Nucleus accumbens (tissue), 56 donors: ENCODE data around the gene MTOR.

Experiments used
- DNase-seq, 56 donors: peaks; one replicate each; lab custom pipeline; 2025; lab: John Stamatoyannopoulos, UW

Gene MTOR

GRCh38 chr1:11156963-11157362 is 105.4 kb downstream of the MTOR start:
- no peak for DNase-seq

GRCh38 chr1:11156441-11156840 is 105.9 kb downstream of the MTOR start:
- DNase-seq, result no peak

- no peak for DNase-seq
These were observed 109.2 kb downstream of the MTOR start for GRCh38 chr1:11153184-11153583.

- no peak for DNase-seq
These were observed 109.6 kb downstream of the MTOR start for GRCh38 chr1:11152755-11153154.

GRCh38 chr1:11151826-11152612 is 110.3 kb downstream of the MTOR start:
- DNase-seq, result no peak

GRCh38 chr1:11151114-11151513 is 111.2 kb downstream of the MTOR start:
- DNase-seq, result no peak

GRCh38 chr1:11150326-11150725 is 112.0 kb downstream of the MTOR start:
- DNase-seq, result no peak

GRCh38 chr1:11147197-11147770 is 115.1 kb downstream of the MTOR start:
- no peak for DNase-seq

- no peak for DNase-seq
These were observed 116.6 kb downstream of the MTOR start for GRCh38 chr1:11145741-11146140.

GRCh38 chr1:11144570-11145256 is 117.6 kb downstream of the MTOR start:
- no peak for DNase-seq

GRCh38 chr1:11143907-11144306 is 118.4 kb downstream of the MTOR start:
- no peak for DNase-seq

- DNase-seq, result no peak
These were observed 119.0 kb downstream of the MTOR start for GRCh38 chr1:11143401-11143800.

GRCh38 chr1:11142618-11143391 is 119.5 kb downstream of the MTOR start:
- no peak for DNase-seq

GRCh38 chr1:11138952-11139351 is 123.4 kb downstream of the MTOR start:
- DNase-seq, result no peak

GRCh38 chr1:11138029-11138428 is 124.3 kb downstream of the MTOR start:
- no peak for DNase-seq

GRCh38 chr1:11134898-11135266 is 127.5 kb downstream of the MTOR start:
- no peak for DNase-seq

GRCh38 chr1:11134251-11134897 is 128.0 kb downstream of the MTOR start:
- DNase-seq, result peak in 8 of 56 donors; percentile 6 to 78 (median 17)

- no peak for DNase-seq
These were observed 129.6 kb downstream of the MTOR start for GRCh38 chr1:11132563-11133293.

- no peak for DNase-seq
These were observed 130.5 kb downstream of the MTOR start for GRCh38 chr1:11131816-11132215.

GRCh38 chr1:11130406-11130805 is 131.9 kb downstream of the MTOR start:
- no peak for DNase-seq
